GM13976 (cell line): Measurements from ENCODE around the gene UCHL1.

Experiments used
- DNase-seq: peaks from one replicate; pipeline ENCODE4 v3.0.0; 2012; ENCODE audit warnings: low spot score
- CTCF ChIP-seq: IDR thresholded peaks from 2 replicates; pipeline ENCODE4 v1.5.1; 2012; ENCODE audit warnings: borderline replicate concordance, mild to moderate bottlenecking; ENCODE audit not compliant: insufficient read depth; ENCODE audit errors: extremely low read depth, missing control alignments, control extremely low read depth
- in situ Hi-C: fragments of 300-500 bp; cut with MboI; formaldehyde crosslinking; loops from one replicate; pipeline ENCODE4 v1.12.0; 2022; ENCODE audit warnings: low sequenced_read_pairs, mixed read lengths, inconsistent platforms; ENCODE audit not compliant: unreplicated experiment

Gene UCHL1

GRCh38 chr4:41282366-41282765 is 25.6 kb downstream of the UCHL1 start:
- in situ Hi-C loops: loop anchor here (10.0 to 25.0 kb wide), 2 partner anchors 382 to 605 kb away; no protein-coding TSS in a partner anchor
- DNase-seq: no peak
- TF ChIP-seq CTCF: no peak

DNA sequence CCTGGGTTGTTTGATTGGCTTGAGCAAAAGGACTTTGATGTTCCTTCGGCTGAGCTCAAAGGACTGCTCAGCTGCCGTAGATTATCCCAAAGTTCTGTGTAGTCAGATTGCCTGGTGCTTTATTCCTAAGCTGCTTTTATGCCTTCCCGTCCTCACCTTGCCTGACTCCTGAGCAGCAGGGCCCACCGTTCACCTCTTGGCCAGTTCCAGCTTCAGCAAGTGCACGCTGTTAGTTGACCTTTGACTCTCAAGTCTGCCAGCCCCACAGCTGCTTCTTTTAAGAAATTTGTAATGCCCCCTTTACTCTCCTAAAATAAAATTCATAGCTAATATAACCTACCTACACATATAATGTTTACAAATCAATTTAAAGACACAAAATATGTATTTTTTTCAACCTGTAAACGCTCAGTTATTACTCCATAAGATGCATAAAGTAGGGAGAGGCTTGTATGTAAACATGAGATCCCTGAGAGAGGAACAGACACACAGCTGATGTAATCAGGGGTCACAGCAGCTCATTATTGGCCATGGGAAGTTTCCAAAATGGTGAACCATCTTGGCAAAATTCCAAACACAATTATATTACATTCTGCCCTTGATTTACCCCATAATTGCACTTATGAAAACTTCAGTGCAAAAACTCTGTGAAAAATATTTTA is 28.6 kb downstream of the UCHL1 start:
- in situ Hi-C loops: loop anchor here (10.0 to 25.0 kb wide), 2 partner anchors 379 to 602 kb away; no protein-coding TSS in a partner anchor
- TF ChIP-seq CTCF: no peak
- DNase-seq: no peak

DNA sequence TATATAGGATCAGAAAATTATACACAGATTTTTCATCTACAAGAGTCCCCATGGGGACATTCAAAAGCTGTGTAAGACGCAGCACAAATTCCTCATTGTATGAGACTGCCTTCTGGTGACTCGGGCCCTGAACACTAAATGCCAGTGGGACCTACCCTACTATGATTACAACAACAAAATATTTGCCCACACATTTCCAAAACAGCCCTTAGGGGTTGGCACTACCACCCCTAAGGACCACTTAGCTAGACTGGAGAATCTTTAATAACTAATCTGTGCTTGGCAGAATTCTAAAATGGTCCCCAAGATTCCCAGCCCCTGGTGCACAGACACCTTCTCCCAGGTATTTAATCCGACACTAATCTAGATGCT is 29.1 kb downstream of the UCHL1 start:
- in situ Hi-C loops: loop anchor here (10.0 to 25.0 kb wide), 2 partner anchors 379 to 601 kb away; no protein-coding TSS in a partner anchor
- DNase-seq: no peak
- no peak for TF ChIP-seq CTCF

GRCh38 chr4:41287005-41287404 is 30.3 kb downstream of the UCHL1 start:
- in situ Hi-C loops: loop anchor here (10.0 to 25.0 kb wide), 2 partner anchors 378 to 600 kb away; no protein-coding TSS in a partner anchor
- no peak for TF ChIP-seq CTCF
- DNase-seq: no peak

- in situ Hi-C loops: loop anchor here (10.0 to 25.0 kb wide), 2 partner anchors 377 to 599 kb away; no protein-coding TSS in a partner anchor
- DNase-seq: no peak
- TF ChIP-seq CTCF: no peak
These were observed 31.1 kb downstream of the UCHL1 start for GRCh38 chr4:41287852-41288251.

GRCh38 chr4:41288254-41288653 is 31.5 kb downstream of the UCHL1 start:
- TF ChIP-seq CTCF: no peak
- DNase-seq: no peak
- in situ Hi-C loops: loop anchor here (10.0 to 25.0 kb wide), 2 partner anchors 377 to 599 kb away; no protein-coding TSS in a partner anchor
